Fibroblast of peridontal ligament (primary cell): ENCODE measurements around the gene ALOX5.
"Not testable (repeated sequence)": the region's sequence is repeated elsewhere in the genome, so short reads cannot be mapped to it uniquely, and the experiment has no call there.

Experiments used
- DNase-seq: peaks from one replicate; pipeline ENCODE4 v3.0.0-alpha.2; 2010; ENCODE audit errors: extremely low read depth

The ALOX5 gene

GRCh38 chr10:45374350-45375052 lies 485 bp downstream of the ALOX5 start:
- DNase-seq, result no peak

- no peak for DNase-seq
Measured at GRCh38 chr10:45375101-45375500, 1.1 kb downstream of the ALOX5 start.

GRCh38 chr10:45375716-45376231 lies 1.8 kb downstream of the ALOX5 start:
- DNase-seq, result no peak

GRCh38 chr10:45376371-45376801 lies 2.4 kb downstream of the ALOX5 start:
- DNase-seq, result no peak

GRCh38 chr10:45377321-45377720 lies 3.3 kb downstream of the ALOX5 start:
- DNase-seq, result no peak

GRCh38 chr10:45377858-45378257 lies 3.8 kb downstream of the ALOX5 start:
- no peak for DNase-seq

GRCh38 chr10:45378914-45379726 lies 5.1 kb downstream of the ALOX5 start:
- no peak for DNase-seq

- DNase-seq, result no peak
Measured at GRCh38 chr10:45379891-45380540, 6.0 kb downstream of the ALOX5 start.

- no peak for DNase-seq
Measured at GRCh38 chr10:45380903-45381620, 7.0 kb downstream of the ALOX5 start.

- no peak for DNase-seq
Measured at GRCh38 chr10:45382591-45382990, 8.6 kb downstream of the ALOX5 start.

GRCh38 chr10:45383682-45384330 lies 9.8 kb downstream of the ALOX5 start:
- no peak for DNase-seq

GRCh38 chr10:45386657-45387056 lies 12.6 kb downstream of the ALOX5 start:
- DNase-seq, result no peak

- no peak for DNase-seq
Measured at GRCh38 chr10:45387096-45387893, 13.3 kb downstream of the ALOX5 start.

GRCh38 chr10:45389671-45390070 lies 15.7 kb downstream of the ALOX5 start:
- DNase-seq, result not testable (repeated sequence)

- not testable (repeated sequence) for DNase-seq
Measured at GRCh38 chr10:45391636-45392035, 17.6 kb downstream of the ALOX5 start.

GRCh38 chr10:45395554-45395953 lies 21.5 kb downstream of the ALOX5 start:
- no peak for DNase-seq

- no peak for DNase-seq
Measured at GRCh38 chr10:45398595-45398994, 24.6 kb downstream of the ALOX5 start.

GRCh38 chr10:45399113-45399512 lies 25.1 kb downstream of the ALOX5 start:
- no peak for DNase-seq

- no peak for DNase-seq
Measured at GRCh38 chr10:45403151-45403550, 29.1 kb downstream of the ALOX5 start.

- DNase-seq, result no peak
Measured at GRCh38 chr10:45404087-45404769, 30.2 kb downstream of the ALOX5 start.
